GM18520 (cell line): ENCODE measurements around the gene RFFL.
"Not testable (repeated sequence)": the region's sequence is repeated elsewhere in the genome, so short reads cannot be mapped to it uniquely, and the experiment has no call there.

Experiments used
- ATAC-seq: cut with Tn5 transposase; IDR thresholded peaks from one replicate; pipeline ENCODE4 v1.9.1; 2021; ENCODE audit not compliant: unreplicated experiment

The RFFL gene

DNA sequence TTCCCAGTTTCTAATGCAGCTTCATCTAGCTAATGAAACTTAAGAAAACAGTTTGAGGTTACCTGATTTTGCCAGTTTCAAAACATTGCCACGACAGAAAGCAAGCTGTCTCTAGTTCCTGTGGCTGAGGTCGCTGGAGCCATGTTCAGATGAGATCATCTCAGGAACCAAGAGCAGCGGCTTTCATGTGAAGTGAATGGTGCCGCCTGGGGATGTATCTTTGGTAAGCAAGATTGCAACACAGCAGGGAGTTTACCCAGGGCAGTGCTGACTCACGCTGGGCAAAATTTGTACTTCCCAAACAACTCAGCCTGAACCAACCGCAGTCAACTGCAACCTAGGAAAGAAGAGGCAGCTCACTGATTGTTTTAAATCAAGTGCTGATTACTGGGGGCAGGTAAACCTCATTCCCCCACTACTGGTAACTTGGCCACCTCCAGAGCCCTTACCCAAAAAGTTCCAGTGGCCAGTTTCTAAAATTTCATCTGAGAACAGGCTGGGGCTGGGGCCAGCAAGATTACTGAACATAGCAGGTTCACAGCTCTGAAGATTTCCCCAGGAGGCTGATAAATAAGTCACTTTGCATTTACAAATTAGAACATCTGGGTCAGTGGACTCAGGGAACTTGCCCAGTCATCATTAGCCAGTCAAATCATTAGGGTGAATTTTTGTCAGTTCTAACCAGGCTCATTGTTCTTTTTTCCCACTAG lies at the start of gene RFFL:
Gene RFFL (minus strand): TSS at position 194 of the 710 bp plus-strand sequence. CDS start 37,154 bp downstream, outside the sequence.
- ATAC-seq: peak; percentile 69

DNA sequence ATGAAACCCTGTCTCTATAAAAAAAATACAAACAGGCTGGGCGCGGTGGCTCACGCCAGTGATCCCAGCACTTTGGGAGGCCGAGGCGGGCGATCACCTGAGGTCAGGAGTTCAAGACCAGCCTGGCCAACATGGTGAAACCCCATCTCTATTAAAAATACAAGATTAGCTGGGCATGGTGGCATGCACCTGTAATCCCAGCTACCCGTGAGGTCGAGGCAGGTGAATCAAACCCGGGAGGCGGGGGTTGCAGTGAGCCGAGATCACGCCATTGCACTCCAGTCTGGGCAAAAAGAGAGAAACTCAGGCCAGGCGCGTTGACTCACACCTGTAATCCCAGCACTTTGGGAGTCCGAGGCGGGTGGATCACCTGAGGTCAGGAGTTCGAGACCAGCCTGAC lies 47.3 kb upstream of the RFFL start:
- ATAC-seq: not testable (repeated sequence)

- no peak for ATAC-seq
Observed at GRCh38 chr17:35104844-35105450, 41.4 kb upstream of the RFFL start.

DNA sequence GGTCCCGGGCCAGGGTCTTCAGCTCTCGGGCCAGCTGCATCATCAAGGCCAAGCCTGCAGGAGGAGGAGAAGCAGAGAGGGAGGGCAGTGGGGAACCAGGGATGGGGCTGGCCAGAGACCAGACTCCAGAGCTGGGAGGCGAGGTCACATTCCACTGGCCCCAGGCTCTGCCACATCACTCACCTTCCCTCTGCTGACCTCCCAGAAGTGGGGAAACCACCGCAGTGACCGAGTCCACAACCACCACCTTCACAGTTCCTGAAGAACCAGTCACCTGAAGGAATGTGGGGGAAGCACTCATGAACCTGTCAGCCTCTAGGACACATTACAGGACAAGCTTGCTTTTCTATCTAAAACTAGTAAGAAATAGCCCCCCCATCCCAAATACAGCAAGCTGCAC lies 39.8 kb upstream of the RFFL start:
- no peak for ATAC-seq

GRCh38 chr17:35101725-35102124 lies 38.2 kb upstream of the RFFL start:
- no peak for ATAC-seq

GRCh38 chr17:35101036-35101435 lies 37.5 kb upstream of the RFFL start:
- ATAC-seq: no peak

DNA sequence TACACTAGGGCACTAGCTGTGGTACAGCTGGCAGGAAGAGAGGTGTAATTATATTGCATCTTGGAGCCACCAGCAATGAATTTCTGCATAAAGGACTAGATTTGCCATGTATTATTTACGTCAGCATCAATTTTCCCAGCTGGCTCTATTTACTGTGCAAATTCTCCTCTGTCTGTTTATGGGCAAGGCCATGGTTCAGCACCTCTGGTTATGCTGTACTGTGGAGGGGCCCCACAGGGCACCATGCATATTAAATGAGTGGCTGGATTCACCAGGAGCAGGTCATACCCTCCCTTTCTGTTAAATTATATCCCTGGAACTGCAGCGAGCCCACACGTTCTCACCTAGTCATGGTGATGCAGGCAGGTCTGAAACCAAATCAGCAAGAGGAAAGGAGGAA lies 36.4 kb upstream of the RFFL start:
- no peak for ATAC-seq

GRCh38 chr17:35097776-35098175 lies 34.3 kb upstream of the RFFL start:
- no peak for ATAC-seq

- ATAC-seq: no peak
Observed at GRCh38 chr17:35095741-35096140, 32.2 kb upstream of the RFFL start.

- no peak for ATAC-seq
Observed at GRCh38 chr17:35094902-35095301, 31.4 kb upstream of the RFFL start.

DNA sequence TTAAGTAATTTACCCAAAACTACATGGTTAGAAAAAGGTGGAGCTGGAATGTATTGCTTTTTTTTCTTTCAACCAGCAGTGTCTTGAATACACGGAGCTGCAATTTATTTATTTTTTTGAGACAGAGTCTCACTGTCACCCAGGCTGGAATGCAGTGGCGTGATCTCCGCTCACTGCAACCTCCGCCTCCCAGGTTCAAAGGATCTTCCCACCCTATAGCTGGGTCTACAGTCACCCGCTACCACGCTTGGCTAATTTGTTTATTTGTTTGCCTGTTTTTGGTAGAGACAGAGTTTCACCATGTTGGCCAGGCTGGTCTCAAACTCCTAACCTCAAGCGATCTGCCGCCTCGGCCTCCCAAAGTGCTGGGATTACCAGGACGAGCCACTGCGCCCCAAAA lies 27.2 kb upstream of the RFFL start:
- not testable (repeated sequence) for ATAC-seq

DNA sequence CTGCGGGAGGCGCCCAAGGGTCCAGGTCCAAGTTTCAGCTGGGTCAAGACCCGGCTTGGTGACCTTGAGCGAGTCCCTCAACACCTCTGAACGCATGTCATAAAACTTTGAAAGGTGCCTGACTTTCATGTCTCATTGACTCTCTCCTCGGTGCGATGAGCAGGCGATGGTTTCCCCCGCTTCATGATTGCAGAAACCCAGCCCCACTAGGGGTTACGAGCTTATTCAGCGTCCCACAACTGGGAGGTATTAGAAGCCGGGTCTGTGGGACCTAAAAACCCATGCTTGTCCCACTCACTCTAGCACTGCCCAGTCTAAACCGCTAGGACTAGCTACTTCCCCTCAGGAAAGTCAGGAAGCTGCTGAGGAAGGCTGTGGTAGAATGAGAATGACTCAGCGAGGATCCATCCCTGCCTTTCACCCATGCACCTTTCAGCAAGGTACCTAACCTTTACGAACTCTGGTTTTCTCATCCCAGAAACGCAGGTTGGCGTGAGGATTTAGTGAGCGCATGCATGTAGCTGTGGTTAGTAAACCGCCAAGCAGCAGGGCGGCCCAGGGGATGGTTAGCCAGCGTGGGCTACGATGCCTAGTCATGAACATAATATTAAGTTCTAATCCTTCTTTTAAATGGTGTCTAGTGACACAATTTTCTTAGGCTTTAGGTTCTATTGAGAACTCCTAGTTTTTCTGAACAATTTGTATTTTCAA lies 26.2 kb upstream of the RFFL start:
- ATAC-seq: no peak

GRCh38 chr17:35088881-35089585 lies 25.5 kb upstream of the RFFL start:
- peak; percentile 60 for ATAC-seq

DNA sequence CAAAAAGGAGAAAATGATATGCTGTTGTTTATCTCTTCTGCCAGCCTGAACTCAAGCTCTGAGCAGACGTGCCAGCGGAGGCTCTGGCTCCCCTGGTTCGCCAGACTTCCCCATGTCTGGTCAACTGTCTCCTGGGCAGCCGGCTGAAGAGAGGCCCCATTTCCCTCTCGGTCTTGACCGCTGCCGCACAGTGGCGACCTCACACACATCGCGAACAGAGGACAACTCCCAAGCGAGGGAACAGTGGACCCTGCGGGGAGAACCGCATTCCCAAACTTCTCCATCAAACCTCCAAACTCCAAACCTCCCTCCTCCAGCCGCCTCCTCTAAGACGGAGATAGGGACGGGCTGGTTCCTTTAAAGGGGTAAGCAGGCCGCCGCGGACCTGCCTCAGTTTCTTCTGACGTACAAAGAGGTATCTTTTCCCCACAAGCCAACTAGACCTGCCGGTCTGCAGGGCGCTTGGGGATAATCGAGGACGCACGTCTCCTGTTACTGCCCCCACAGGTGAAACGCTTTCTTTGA lies 24.9 kb upstream of the RFFL start:
- ATAC-seq: no peak

GRCh38 chr17:35087731-35088355 lies 24.3 kb upstream of the RFFL start:
- no peak for ATAC-seq

GRCh38 chr17:35086931-35087573 lies 23.5 kb upstream of the RFFL start:
- no peak for ATAC-seq

DNA sequence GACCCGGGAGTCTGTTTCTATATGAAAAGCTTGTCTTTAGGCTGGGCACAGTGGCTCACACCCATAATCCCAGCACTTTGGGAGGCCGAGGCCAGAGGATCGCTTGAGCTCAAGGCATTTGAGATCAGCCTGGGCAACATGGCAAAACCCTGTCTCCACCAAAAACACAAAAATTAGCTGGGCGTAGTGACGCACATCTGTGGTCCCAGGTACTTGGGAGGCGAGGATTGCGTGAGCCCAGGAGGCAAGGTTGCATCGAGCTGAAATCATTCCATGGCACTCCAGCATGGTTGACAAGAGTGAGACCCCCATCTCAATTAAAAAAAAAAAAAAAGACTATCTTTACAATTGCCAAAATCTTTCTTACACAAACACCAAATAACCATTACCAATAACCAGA lies 22.7 kb upstream of the RFFL start:
- no peak for ATAC-seq

GRCh38 chr17:35084987-35085386 lies 21.5 kb upstream of the RFFL start:
- ATAC-seq: no peak

DNA sequence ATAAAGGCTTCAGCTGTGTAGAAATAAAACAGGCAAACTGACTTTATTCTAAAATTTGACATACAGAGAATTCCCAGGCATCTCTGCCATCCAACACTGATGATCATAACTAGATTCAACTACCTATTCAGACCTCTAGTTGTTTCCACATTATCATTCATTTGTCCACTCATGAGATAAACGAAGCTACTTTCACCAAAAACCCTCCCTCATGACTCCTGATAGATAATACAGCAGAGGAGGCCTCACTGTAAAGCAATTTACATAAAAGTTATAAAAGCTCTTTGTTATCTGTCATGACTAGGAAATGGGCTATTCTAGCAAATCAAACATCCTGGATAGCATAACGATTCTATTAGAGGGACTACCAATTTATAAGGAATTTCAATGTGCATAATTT lies 19.6 kb upstream of the RFFL start:
- ATAC-seq: no peak

- ATAC-seq: no peak
Observed at GRCh38 chr17:35082073-35082657, 18.7 kb upstream of the RFFL start.
